Measurements from ENCODE around the gene BCAS3. TPM values are rescaled to one million over a fixed set of nuclear protein-coding genes. Genes with fewer than 3 reads are reported as not detected.

BCAS3 gene
- total RNA-seq, 1 donor from 2014 or later, result 14.5 TPM

GRCh38 chr17:61442136-61442775 lies 764.6 kb downstream of the BCAS3 start:
- Mint-ChIP-seq H3K27me3 (ENCODE audit: low read depth, unreplicated experiment) (peaks cover 32% of the 10 kb centered on the region), H3K36me3 (ENCODE audit: low read depth, unreplicated experiment) (peaks cover 3% of the 10 kb centered on the region), H3K4me1 (ENCODE audit: low read depth, unreplicated experiment) (no peaks in the 10 kb centered on the region), H3K9me3 (ENCODE audit: unreplicated experiment) (peaks cover 13% of the 10 kb centered on the region), H3K4me3 (ENCODE audit: unreplicated experiment) (no peak overlapping the region), H3K27ac (ENCODE audit: unreplicated experiment) (no peak overlapping the region)
- no peak overlapping the region for H3K27ac ChIP-seq (ENCODE audit: low read depth, low read length)
- H3K27me3 ChIP-seq (ENCODE audit: insufficient read depth, low read length), result peaks cover 25% of the 10 kb centered on the region
- no peak overlapping the region for H3K4me3 ChIP-seq (ENCODE audit: insufficient read depth, low read depth, low read length)
- no peak for DNase-seq (ENCODE audit: low read depth)
- no peak overlapping the region for H3K4me2 ChIP-seq (ENCODE audit: low read length)
- H3K9ac ChIP-seq (ENCODE audit: low read length), result no peak overlapping the region
- H3K9me3 ChIP-seq (ENCODE audit: insufficient read depth, low read depth, low read length), result peaks cover 5% of the 10 kb centered on the region
- H4K20me1 ChIP-seq (ENCODE audit: insufficient read depth, low read length), result no peaks in the 10 kb centered on the region
- TF ChIP-seq CTCF (IDR thresholded peaks at IDR 0.05; ENCODE audit: insufficient read depth, low read depth, low read length) (no peak), EZH2 (IDR thresholded peaks at IDR 0.05; ENCODE audit: insufficient read depth, low read length) (no peak)
- no peak overlapping the region for H2AFZ ChIP-seq (ENCODE audit: low read depth, low read length)
- H3K79me2 ChIP-seq (ENCODE audit: insufficient read depth, low read length), result no peaks in the 10 kb centered on the region
- no peaks in the 10 kb centered on the region for H3K36me3 ChIP-seq (ENCODE audit: insufficient read depth, low read length)
- H3K4me1 ChIP-seq (ENCODE audit: insufficient read depth, low read length), result peaks cover 2% of the 10 kb centered on the region
- no peak for FAIRE-seq

Other genes with a start within 250 kb of the BCAS3 start
- gene APPBP2, start 151.6 kb upstream of the BCAS3 start, total RNA-seq, result 50.5 and 53.3 TPM in 2 replicates
- 24.1 and 28.7 TPM in 2 replicates for gene PPM1D, start 77.7 kb upstream of the BCAS3 start, total RNA-seq